CD1c-positive myeloid dendritic cell (primary cell): ENCODE measurements around the gene ASTN1.

Source experiments
- DNase-seq: peaks from one replicate; pipeline ENCODE4 v3.0.0-alpha.2; 2016; ENCODE audit errors: extremely low spot score

Gene ASTN1

DNA sequence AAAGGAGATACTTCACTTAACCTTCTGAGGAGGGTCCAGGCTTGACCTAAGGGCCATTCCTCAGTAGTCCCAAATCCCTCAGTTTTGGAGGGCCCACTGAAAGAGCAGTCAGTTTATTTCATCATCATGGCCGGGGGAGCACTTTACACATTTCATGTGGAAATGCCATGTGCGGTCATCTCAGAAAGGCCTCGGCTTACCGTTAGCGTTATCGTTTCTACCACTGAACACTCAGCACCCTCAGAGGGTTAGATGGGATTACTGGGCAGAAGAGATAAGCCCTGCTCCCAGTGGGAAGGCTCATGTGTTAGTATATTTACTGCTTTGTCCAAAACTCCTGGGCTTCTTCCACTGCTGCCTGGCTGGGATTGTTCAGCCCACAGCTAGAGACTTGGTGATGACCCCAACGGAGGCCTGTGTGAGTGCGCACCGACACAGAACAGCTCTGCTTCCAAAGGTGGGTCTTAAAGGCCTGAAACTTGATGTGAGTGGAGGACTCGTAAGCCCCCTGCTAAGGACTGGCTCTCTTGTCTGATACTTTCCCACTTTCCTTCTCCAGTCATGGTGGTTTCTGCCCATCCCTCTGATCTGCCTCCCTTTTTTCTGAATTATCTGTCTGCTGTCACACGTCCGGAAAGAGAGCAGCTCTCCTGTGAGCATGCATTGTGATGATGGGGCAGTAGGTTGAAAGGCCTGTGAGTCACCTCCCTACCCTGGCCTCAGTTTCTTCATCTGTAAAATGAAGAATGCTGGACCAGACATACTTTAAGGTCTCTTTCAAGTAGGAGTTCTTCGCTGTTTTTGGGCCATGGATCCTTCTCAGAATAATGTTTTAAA lies 284.5 kb downstream of the ASTN1 start:
- no peak for DNase-seq

- no peak for DNase-seq
These were observed 285.6 kb downstream of the ASTN1 start for GRCh38 chr1:176878750-176879536.

DNA sequence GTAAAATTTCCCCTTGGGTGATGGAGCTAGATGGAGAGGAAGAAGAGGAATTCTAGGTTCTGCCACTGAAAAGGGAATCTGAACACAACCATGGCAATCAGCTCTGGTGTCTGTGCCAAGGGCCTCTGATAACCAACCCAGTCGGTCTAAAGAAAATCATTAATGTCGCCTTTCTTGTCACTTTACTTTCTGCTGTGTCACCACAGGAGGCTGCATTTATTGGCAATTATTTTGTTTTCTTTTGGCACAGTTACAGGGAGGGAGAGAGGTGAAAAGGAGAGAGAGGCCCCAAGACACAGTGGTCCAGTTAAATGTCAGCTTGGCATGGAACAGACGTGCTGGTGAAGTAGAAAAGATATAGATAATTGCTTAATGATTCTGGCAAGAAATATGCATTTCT lies 287.0 kb downstream of the ASTN1 start:
- no peak for DNase-seq

DNA sequence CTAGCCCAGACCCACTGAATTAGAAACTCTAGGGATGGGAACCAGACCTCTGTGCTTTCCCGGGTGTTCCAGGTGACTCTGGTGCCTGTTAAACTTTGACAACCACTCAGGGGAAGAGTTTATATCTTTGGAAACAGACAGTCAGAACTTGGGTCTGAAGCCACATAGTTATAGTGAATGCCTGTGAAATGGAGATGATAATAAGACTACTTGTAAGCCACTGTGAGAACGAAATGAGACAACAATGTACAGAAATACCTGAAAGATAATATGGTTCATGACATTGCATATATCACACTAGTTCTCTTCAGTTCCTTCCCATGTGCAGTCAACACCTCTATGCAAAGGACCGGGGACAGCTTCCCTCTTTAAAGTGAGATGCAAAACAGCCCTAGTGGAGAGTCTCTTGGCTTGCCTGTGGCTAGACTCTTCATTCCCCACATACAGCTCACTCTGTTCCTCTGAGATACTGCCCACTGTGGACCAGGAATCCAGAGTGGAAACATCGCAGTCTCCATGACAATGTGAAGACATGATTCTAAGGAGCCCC lies 287.5 kb downstream of the ASTN1 start:
- DNase-seq, result no peak

DNA sequence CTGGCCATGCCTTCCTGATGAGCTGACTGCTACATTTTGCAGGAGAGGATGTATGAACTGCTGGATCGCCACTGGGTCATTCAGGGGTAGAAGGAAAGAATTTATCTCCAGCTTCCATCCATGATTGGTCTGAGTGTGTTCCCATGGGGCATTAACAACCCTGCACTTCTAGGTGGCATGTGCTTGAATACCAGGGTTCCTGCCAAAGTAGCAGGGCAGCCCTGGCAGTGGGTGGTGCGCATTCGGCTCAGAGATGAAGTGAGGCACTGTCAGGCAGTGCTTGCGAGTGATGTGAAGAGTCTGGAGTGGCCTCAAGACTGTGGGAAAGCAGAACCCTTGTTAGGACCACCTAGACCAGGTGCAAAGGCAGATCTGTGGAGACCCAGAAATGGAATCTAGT lies 294.9 kb downstream of the ASTN1 start:
- no peak for DNase-seq

DNA sequence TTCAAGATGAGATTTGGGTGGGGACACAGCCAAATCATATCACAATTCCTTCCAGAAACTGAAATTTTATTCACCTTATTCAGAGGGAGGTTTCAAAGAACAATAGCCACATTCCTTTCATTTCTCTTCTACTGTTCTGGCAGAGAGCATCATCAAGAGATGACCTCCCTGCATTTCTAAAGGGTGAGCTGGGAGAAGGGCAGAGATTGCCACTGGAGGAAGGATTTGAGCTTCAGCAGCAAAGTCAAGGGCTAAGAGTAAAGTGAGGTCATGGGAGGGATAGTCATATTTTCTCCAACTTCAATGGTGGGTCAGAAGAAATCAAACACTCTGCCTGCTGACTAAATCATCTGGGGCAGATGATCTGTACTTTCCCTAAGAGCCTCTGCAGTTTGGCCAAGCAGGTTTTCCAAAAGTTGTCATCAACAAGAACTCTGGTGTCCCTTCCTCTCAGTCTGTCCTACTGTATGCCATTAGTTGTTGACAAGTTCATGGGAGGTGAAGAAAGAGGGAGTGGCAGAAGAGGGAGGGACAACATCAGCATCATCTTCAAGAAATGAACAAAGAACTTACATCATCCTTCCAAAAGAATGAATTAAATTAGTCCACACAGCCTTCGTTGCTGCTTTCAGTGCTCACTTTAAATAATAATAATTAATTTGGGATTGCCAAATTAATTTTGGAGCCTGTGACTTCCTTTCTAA lies 298.3 kb downstream of the ASTN1 start:
- no peak for DNase-seq

- DNase-seq, result no peak
These were observed 300.3 kb downstream of the ASTN1 start for GRCh38 chr1:176864211-176864610.

- DNase-seq, result no peak
These were observed 300.9 kb downstream of the ASTN1 start for GRCh38 chr1:176863613-176864012.

- no peak for DNase-seq
These were observed 306.0 kb downstream of the ASTN1 start for GRCh38 chr1:176858433-176858916.

GRCh38 chr1:176857632-176858031 lies 306.9 kb downstream of the ASTN1 start:
- no peak for DNase-seq

DNA sequence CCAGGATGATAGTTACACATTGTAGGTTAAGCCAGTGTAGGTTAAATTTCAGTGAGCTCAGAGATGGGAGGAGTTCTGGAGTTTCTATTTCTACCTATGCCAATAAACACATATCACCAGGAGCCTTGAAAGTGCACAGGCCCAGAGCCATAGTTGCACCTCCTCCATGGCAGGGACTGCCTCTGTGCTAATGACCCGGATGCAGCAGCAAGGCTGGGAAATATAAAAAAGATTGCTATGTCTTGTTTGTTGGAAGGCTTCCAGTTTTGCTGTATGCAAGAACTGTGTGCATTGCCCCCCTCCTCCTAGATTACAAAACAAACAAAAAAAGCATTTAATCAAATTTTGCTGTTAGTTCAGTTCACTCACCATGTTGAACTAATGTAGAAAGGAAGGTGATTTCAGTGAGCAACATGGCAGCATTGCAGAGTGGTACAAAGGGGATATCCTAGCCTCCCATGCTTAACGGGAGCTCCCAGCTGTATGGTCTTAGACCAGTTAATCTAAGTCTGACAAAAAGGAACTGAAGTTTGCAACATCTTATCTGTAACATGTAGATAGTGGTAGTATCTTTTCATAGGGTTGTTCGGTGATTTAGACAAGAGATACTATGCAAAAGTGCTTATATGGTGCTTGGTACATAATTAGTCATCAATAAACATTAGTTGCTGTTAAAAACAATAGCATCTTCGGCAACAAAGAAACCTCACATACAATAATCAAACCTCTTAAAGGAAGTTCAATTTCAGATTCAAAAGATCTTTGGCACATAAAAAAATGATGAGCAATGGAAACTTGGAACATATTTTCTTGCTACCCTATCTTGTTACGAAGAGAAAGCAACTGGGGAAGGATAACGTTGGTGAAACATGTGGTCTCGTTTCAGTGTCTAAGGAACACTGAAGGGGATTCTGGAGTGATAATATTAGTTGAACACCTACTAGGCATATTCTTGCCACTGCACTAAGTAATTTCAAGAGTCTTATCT lies 309.5 kb downstream of the ASTN1 start:
- no peak for DNase-seq

GRCh38 chr1:176854121-176854520 lies 310.4 kb downstream of the ASTN1 start:
- no peak for DNase-seq

GRCh38 chr1:176853503-176853902 lies 311.0 kb downstream of the ASTN1 start:
- DNase-seq, result no peak

DNA sequence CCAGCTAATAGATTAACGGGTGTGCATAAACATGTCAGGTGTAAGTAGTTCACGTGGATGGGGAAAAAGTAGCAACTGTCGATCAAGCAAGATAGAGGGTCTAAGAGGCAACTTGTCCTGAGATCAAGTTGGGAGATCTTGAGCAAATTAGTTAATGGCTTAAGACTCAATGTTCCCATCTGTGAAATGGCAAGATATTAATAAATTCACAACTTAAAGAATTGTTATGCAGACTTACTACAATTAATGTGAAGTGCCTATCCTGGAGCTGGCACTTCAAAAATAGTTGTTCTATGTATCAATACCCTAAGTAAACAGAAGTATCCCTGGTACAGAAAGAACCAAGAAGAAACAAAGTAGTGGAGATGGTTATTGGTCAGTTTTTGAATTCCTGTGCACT lies 312.4 kb downstream of the ASTN1 start:
- no peak for DNase-seq

DNA sequence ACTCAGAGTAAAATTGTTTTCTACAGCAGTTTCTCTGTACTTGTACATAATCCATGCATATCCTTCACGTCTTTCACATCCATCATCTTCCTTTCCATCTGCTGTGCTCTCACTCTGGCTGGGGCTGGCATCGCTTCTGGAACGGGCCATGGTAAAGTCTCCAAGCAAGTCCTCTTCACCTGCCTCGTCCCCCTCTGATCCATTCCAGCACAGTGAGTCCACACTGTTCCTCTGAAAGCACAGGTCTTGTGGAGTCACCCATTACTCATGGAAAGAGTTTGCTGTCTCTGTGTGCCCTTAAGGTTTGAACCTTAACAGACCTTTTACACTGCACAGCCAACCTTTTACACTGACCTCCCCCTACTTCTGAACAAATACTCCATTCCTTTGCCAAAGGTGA lies 313.6 kb downstream of the ASTN1 start:
- no peak for DNase-seq

DNA sequence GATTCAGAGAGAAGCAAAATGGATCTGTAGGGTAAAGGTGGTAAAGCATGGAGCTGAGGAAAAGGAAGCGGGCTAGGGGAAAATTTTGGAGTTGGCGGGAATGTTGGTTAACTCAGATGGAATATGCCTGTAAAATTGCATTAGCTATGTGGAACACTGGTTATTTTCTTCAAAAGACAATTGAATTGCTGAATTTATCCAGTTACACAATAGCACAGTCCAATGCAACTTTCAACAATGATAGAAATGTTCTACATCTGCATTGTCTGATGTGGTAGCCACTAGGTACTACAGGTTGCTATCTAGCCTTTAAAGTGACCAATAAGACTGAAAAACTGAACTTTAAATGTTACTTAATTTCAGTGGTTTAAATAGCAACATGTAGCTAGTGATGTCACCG lies 315.2 kb downstream of the ASTN1 start:
- no peak for DNase-seq

- no peak for DNase-seq
These were observed 317.5 kb downstream of the ASTN1 start for GRCh38 chr1:176847052-176847451.

DNA sequence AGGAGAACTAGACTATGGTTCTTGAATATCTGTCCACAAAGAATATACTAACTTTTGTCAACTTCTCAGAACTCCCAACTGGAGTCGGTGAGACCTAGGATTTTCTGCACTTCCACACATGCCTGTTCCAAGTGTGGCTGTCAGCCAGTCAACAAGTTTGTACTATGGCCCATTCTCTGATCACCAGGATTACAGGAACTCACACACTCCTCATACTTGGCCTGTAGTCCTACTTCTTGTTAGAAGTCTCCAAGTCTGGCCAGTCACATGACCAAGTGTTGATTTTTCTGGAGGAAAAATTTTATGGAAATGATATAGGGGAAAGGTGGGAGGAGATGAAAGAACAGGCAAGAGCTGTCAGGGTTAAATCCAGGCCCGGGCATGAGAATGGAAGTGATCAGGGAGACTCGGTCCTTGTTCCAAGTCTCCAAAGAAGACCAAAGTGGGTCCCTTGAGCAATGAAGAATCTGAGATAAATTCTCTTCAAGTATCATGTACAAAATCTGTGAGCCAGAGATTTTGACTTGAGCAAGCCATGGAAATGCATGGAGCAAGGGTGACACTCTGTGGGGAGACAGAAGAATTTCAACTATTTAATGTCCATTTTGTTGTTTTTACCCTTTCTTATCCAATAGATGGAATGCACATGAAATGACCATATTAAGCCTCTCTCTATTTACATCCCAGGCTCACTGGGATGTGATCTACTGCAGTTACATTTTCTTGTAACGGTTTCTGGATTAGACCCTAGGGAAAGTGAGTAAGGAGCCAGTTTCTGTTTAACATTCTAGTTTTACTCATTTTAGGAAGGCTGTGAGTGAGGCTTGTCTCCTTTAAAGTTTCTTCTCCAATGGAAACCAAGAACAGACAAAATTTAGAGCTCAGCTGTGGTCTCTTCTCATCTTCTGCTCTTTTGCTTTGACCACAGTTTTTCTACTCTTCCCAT lies 320.9 kb downstream of the ASTN1 start:
- no peak for DNase-seq

DNA sequence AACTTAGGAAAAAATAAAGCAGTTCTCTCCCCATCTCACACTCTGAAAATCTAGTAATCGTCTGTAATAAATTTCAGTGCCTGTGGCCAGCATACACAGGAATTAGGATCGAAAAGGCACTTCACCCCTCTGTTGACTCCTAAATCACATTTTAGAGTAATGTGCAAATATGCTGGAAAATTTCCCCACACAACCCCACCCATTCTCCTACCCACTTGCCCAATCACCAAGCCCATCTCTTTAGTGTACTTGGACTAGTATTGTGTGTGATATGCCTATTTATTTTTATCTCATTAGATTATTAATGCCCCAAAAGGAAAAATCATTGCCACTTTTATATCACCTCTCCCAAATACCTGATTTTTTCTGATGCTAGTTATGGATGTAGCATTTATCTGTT lies 323.3 kb downstream of the ASTN1 start:
- no peak for DNase-seq

- no peak for DNase-seq
These were observed 325.3 kb downstream of the ASTN1 start for GRCh38 chr1:176839216-176839615.
